ENCODE results near the gene RELN.

DNA sequence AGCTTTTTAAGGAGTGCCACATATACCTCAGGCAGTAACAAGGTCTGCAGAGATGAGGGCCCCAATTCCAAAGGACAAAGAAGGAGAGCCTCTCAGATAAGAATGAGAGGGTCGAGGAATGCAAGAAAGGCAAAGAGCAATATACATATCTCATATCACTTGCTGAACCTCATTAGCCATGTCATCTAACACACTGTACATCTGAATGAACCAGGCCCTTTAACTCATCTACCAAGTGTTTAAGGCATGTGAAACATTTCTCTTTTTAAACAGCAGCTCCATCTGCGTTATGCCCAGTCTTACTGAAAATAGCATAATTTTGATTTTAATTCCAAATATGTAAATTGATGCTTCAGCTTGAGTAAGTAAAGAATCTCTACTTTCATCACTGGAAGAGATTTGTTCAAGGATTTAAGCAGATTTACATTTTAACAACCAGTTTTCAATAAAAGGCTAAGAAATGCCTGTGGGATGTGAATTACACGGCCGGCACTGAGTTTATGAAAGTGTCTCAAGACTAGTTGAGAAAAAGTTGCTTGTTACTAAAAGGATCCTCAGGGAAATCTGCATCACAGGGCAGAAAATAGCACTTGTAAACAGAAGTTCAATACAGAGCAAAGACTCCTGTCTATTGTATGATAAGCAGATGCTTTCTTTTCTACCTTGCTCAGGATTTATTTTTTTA is 419.7 kb downstream of the RELN start:
- TF ChIP-seq CTCF (IDR thresholded peaks at IDR 0.05) (no peak), POLR2A (IDR thresholded peaks at IDR 0.05) (no peak)
